GM21723 (cell line): ENCODE measurements around the gene AFAP1.

Experiments
- ATAC-seq: cut with Tn5 transposase; IDR thresholded peaks from one replicate; pipeline ENCODE4 v1.9.1; 2021; ENCODE audit warnings: mild to moderate bottlenecking, moderate library complexity; ENCODE audit not compliant: unreplicated experiment

AFAP1 gene

DNA sequence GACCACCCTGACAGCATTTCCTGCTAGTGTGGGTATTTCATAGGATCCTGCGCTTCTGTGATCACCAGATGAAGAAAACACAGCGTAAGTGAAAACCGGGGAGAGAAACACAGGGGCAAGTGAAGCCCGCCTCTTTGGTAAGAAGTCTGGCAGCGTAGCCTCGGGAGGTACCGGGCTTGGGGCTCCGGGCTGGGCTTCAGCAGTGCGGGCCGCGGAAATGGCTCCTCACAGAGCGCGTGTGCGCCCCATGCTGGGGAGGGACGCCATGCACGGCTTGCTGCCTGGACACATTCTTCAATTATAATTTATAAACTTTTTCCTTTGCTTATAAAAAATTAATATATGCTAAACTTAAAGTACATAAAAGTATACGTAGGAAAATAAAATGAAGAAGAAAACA lies 151.5 kb downstream of the AFAP1 start:
- no peak for ATAC-seq

GRCh38 chr4:7787681-7788141 lies 151.9 kb downstream of the AFAP1 start:
- ATAC-seq = no peak

- ATAC-seq = no peak
These were observed 152.6 kb downstream of the AFAP1 start for GRCh38 chr4:7787067-7787466.

- ATAC-seq = no peak
These were observed 153.1 kb downstream of the AFAP1 start for GRCh38 chr4:7786517-7786916.

GRCh38 chr4:7786040-7786439 lies 153.6 kb downstream of the AFAP1 start:
- ATAC-seq = no peak

DNA sequence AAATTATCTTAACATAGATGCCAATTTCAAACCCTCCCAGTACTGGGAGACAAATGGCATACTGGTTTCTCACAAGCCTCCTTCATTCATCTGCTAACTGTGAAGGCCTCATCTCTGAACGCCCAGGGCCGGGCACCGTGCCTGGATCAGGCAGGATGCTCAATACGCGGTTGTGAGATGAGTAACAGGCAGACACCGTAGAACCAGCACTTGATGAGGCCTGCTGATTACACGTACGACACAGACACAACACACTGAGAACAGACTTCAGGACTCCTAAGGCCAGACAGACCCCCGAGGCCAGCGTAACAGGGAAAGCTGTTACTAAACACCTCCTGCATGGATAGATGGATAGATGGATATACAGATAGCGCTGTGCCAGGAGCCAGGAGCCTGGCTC lies 154.6 kb downstream of the AFAP1 start:
- no peak for ATAC-seq

DNA sequence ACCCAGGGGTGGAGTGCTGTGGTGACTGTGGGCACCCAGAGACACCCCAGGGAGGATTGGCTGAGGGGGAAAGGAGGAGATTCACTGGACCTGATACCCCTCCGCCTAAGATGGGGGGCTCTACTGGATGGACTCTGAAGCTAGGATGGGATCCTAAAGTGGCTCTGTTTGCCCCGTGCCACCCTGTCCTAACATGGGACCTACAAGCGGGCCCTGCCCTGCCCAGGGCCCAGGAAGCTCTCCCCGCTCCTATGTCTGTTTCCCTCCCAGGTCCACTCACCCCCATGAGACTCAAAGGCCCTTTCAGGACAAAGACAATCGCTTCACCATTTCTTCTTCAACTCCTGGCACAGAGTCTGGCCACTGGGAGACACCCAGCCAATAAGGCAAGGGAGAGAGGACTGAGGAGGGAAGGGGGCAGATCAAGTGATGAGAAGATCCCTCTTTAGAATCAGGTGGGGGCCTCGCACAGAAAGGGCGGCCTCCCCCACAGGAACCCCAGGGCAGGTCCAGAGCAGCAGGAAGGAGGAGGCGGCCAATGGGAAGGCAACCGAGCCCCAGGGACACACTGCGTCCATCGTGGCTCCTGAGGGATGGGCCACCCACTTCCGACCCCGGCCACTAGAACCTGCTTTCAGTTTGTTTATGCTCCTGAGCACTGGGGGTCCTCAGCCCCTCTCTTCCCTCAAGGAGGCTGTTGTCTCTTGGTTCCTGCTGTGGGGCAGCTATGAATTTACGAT lies 155.4 kb downstream of the AFAP1 start:
- no peak for ATAC-seq

DNA sequence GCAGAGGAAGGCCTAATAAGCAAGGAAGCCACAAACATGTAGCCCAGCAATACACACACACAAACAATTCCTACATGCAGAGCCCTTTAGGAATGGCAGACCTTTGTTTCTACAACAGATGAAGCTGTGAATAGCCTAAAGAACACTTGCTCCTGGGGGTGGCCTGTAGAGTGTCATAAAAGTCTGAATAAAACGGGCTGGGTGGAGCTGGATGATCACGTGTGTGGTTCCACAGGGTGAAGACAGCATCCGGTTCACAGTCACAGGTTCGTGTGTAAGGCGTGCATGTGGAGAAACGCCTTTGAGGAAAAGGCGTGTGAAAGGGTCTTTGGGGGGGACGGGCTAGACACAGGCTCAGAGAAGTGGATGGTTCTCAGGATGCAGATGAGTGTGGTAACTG lies 156.1 kb downstream of the AFAP1 start:
- no peak for ATAC-seq

DNA sequence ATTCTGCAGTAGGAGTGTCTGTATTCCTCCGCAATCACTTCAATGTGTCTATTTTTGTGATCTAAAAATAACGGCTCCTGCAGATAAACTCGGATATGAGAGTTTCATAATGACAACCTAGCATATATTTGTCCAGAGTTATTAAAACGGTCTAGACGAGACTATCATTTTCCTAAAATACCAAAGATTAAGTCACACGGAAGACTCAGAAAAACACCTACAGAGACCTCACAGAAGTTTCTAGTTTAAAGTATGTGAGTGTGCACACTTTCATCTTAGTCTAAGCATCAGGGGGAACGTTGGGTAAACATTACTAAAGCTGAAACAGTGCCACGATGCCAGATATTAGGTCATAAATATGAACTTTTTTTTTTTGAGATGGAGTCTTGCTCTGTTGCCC lies 156.9 kb downstream of the AFAP1 start:
- no peak for ATAC-seq

GRCh38 chr4:7781993-7782392 lies 157.7 kb downstream of the AFAP1 start:
- ATAC-seq = no peak

GRCh38 chr4:7781366-7781765 lies 158.3 kb downstream of the AFAP1 start:
- ATAC-seq = no peak

DNA sequence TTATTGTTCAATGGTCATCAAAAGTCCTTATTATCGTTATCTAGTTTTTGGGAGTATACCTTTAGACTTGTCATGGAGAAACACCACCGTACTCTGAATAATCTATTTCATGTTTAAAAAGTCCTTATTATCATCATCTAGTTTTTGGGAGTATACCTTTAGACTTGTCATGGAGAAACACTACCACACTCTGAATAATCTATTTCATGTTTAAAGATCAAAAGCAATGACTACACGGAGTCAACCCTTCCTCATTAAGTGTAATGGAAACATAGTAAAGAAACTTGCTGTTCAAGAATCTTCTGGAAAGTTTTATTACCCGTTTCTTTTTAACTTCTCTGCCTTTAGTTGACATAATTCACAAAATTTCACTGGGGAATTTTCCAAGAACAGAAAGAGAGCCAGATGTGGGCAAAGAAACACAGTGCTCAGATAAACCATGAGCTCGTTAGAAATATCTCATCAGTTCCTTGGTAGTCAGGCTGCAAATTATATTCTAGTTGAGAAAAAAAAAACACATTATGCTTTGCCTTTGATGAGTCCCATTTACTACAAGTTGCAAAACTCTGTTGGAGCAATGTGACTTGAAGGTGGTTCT lies 158.8 kb downstream of the AFAP1 start:
- ATAC-seq = no peak

GRCh38 chr4:7779432-7779768 lies 160.3 kb downstream of the AFAP1 start:
- ATAC-seq = no peak

DNA sequence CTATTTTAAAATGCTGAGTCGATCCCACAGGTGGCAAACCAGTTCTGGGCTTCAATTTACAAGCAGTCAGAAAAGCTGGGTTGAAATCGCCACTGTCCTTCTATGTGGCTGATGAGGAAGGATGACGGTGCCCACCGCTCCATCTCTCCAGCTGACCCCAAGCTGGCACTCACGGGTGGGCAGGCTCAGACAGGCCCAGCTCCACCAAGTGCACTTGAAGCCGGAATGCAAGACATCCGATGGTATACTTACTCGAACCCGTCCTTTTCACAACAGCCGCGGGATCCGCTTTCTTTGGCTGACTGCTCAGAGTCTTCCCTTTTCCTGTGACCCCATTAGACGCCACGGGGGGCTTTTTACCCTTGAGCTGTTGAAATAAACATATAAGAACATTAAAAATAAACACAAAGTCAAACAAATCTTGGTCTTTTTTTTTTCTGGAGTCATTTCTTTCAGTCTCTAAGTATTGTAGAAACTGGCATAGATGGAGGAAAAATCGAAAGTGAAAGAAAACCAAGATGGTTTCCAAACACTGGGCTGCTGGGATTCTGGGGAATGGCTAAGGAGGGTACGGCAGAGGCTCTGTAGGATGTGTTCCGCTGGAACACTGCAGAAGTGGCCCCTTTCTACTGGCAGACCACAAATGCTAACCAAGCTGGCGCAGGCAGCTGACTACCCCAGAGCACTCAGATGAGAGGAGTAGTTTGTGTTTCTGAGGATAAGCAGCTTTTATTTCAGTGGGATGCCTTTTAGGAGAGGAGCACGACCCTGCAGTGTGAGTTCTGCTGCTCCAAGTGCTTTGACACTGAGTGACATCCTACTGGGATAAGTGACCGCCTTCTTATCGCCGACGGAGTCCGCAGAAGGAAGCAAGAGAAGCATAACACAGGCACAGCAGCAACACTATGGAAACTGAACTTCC lies 160.9 kb downstream of the AFAP1 start:
- ATAC-seq = no peak

DNA sequence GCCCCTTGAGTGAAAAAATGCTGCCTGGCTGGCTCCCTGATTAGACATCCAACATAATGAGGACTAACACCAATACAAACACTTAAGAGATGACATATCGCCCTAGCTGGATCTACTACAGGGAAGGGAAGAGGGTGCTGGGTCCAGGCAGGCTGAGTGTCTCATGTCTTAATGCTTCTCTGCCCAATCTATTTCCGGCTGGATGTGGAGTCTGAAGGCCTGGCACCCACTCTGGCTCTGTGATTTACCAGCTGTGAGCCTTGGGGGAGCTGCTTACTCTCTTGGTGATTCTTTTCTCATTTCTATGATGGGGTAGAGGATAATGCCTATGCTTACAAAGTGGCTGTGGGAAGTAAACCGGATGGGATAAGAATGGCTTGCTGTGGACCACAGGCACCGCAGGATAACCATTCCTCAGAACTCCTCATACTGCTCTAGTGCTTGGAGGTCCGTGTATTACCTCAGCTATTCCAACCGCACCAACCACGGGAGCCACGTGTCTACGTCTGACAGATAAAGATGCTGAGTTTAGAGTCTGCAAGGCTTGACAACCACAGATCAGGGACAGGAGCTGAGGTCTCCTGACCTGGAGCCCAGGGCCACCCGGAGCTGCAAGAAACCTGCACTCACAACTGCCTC lies 161.7 kb downstream of the AFAP1 start:
- no peak for ATAC-seq

GRCh38 chr4:7777017-7777710 lies 162.5 kb downstream of the AFAP1 start:
- no peak for ATAC-seq

DNA sequence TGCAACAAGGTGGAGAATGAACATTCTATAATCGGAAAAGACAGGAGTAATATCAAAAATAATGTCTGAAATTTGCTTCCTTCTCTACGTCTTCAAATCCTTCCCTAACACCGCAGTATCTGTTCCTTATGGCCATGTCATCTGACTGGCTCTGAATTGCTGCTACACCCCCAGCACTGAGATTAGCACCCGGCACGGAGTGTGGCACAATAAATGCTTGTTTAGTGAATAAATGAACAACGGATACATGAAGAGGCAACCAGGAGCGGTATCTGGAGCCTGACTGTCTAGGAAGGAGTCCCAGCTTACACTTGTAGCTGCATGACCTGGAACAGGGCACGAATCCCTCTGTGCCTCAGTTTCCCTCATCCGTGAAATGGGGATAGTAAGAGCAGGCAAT lies 164.3 kb downstream of the AFAP1 start:
- ATAC-seq = no peak

- no peak for ATAC-seq
These were observed 165.1 kb downstream of the AFAP1 start for GRCh38 chr4:7774301-7775294.

DNA sequence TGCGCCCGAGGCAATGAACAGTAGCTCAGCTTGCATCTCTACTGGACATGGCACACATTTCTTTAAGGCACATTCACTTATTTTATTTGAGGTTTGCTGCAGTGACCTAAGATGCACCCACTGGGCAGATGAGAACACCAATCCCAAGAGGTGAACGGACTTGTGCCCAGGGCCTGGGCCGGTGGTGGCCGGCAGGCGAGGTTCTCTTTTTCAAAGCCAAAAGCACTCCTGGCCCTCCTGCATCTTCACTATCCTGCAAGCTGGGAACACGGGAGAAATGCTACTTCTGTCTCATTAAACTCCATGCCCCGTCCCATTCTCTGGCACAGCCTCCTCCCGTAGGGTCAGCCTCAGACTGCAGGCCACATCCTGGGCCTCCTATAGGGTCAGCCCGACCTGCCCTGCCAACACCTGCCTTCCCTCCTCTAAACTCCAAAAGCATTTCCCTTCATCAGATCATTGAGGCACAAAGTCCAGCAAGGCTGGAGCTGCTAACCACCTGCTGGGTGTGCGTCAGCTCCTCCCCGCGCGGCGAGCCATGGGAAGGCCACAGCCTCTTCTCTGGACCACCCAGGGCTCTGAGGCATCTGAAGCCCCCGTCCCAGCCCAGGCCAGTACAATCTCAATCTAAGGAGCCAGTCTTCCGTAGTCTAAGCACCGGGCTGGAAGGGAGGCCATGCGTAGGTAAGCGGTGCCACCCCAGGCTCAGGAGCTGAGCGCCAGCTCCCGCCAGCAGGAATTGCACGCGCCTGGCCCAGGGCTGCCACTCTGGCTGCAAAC lies 166.1 kb downstream of the AFAP1 start:
- ATAC-seq = no peak
